ENCODE measurements around the gene TMEM154. TPM values are rescaled to one million over a fixed set of nuclear protein-coding genes. Genes with fewer than 3 reads are reported as not detected.

The TMEM154 gene
- total RNA-seq, 4 donors from 2014 or later = 41.2 to 83.1 (median 60.5) TPM

GRCh38 chr4:152577708-152578396, 101.9 kb downstream of the TMEM154 start:
- H3K27me3 ChIP-seq = no peaks in the 10 kb centered on the region
- intact Hi-C loops (cut with DNase I) = no loop called here
- H3K4me1 ChIP-seq = peaks cover 0 to 6% (median 0%) of the 10 kb centered on the region in 3 donors
- no peak overlapping the region for H3K27ac ChIP-seq
- no peaks in the 10 kb centered on the region for H3K36me3 ChIP-seq
- TF ChIP-seq CTCF (IDR thresholded peaks at IDR 0.05) (no peak), POLR2A (IDR thresholded peaks at IDR 0.05) (no peak)
- 62 to 76% methylated on average over 6 of the region's 6 CpGs for WGBS, 2 donors
- no peak for DNase-seq
- H3K4me3 ChIP-seq = no peak overlapping the region
- H3K9me3 ChIP-seq = no peaks in the 10 kb centered on the region

- Histone ChIP-seq H3K27ac (no peak overlapping the region), H3K4me3 (no peak overlapping the region), H3K4me1 (peaks cover 0 to 21% (median 0%) of the 10 kb centered on the region in 3 donors), H3K9me3 (no peaks in the 10 kb centered on the region), H3K27me3 (no peaks in the 10 kb centered on the region), H3K36me3 (no peaks in the 10 kb centered on the region)
- WGBS, 2 donors = 73 to 85% methylated on average over 1 of the region's 1 CpG
- intact Hi-C loops (cut with DNase I) = no loop called here
- TF ChIP-seq POLR2A (IDR thresholded peaks at IDR 0.05) (no peak), CTCF (IDR thresholded peaks at IDR 0.05) (no peak)
- DNase-seq = no peak
These were observed 104.3 kb downstream of the TMEM154 start for GRCh38 chr4:152575533-152575932.

- Histone ChIP-seq H3K9me3 (no peaks in the 10 kb centered on the region), H3K4me3 (no peak overlapping the region), H3K27ac (peak overlapping the region in 1 of 4 donors; percentile 28), H3K36me3 (no peaks in the 10 kb centered on the region), H3K27me3 (no peaks in the 10 kb centered on the region), H3K4me1 (peaks cover 0 to 21% (median 0%) of the 10 kb centered on the region in 3 donors)
- TF ChIP-seq POLR2A (IDR thresholded peaks at IDR 0.05) = no peak
- TF ChIP-seq CTCF (IDR thresholded peaks at IDR 0.05) = no peak
- DNase-seq = no peak
- WGBS, 2 donors = 77 to 90% methylated on average over 2 of the region's 2 CpGs
- intact Hi-C loops (cut with DNase I) = no loop called here
These were observed 105.9 kb downstream of the TMEM154 start for GRCh38 chr4:152573861-152574260.

- H3K4me3 ChIP-seq = no peak overlapping the region
- TF ChIP-seq CTCF (IDR thresholded peaks at IDR 0.05) = no peak
- no peak for TF ChIP-seq POLR2A (IDR thresholded peaks at IDR 0.05)
- peak overlapping the region in 3 of 4 donors; percentile 56 to 68 (median 60) for H3K27ac ChIP-seq
- H3K9me3 ChIP-seq = no peaks in the 10 kb centered on the region
- intact Hi-C loops (cut with DNase I) = no loop called here
- H3K4me1 ChIP-seq = peaks cover 0 to 21% (median 0%) of the 10 kb centered on the region in 3 donors
- H3K36me3 ChIP-seq = no peaks in the 10 kb centered on the region
- no peaks in the 10 kb centered on the region for H3K27me3 ChIP-seq
- 46 to 57% methylated on average over 9 of the region's 9 CpGs for WGBS, 2 donors
- DNase-seq = no peak
These were observed 107.2 kb downstream of the TMEM154 start for GRCh38 chr4:152572417-152573086.

GRCh38 chr4:152571770-152572169, 108.0 kb downstream of the TMEM154 start:
- no peaks in the 10 kb centered on the region for H3K27me3 ChIP-seq
- peaks cover 0 to 21% (median 0%) of the 10 kb centered on the region in 3 donors for H3K4me1 ChIP-seq
- peak overlapping the region in 2 of 4 donors; percentile 60 to 68 for H3K27ac ChIP-seq
- H3K4me3 ChIP-seq = no peak overlapping the region
- no peak for TF ChIP-seq CTCF (IDR thresholded peaks at IDR 0.05)
- no peak for TF ChIP-seq POLR2A (IDR thresholded peaks at IDR 0.05)
- intact Hi-C loops (cut with DNase I) = no loop called here
- WGBS, 2 donors = 69 to 85% methylated on average over 1 of the region's 1 CpG
- DNase-seq = no peak
- no peaks in the 10 kb centered on the region for H3K9me3 ChIP-seq
- no peaks in the 10 kb centered on the region for H3K36me3 ChIP-seq

Data from esophagus squamous epithelium (tissue), 5 donors.